OCI-LY3 (cell line): Measurements from ENCODE around the gene SLC22A3.

Experiments
- CTCF ChIP-seq: fragments of 200-600, 300-600 bp; sonication (generic); IDR thresholded peaks from 2 replicates; pipeline ENCODE4 v1.5.1; 2014; ENCODE audit warnings: antibody characterized with exemption, low read length, low read depth
- EZH2phosphoT487 ChIP-seq: fragments of 200-600 bp; shearing (Covaris generic); IDR thresholded peaks from 2 replicates; pipeline ENCODE4 v1.6.1; 2018; ENCODE audit warnings: antibody characterized with exemption, mixed run types, low read depth

- TF ChIP-seq CTCF, result no peak
- no peak for TF ChIP-seq EZH2phosphoT487
These were observed 83.0 kb downstream of the SLC22A3 start for GRCh38 chr6:160431226-160431625.
